RPMI8226 (cell line): Measurements from ENCODE around the gene CMPK2.
A peak's percentile ranks its signal among the peaks of the same experiment; 100 is the strongest.
"Not testable (repeated sequence)": the region's sequence is repeated elsewhere in the genome, so short reads cannot be mapped to it uniquely, and the experiment has no call there.

Experiments
- DNase-seq: peaks from one replicate; pipeline ENCODE4 v3.0.0-alpha.2; 2015

CMPK2 gene

DNA sequence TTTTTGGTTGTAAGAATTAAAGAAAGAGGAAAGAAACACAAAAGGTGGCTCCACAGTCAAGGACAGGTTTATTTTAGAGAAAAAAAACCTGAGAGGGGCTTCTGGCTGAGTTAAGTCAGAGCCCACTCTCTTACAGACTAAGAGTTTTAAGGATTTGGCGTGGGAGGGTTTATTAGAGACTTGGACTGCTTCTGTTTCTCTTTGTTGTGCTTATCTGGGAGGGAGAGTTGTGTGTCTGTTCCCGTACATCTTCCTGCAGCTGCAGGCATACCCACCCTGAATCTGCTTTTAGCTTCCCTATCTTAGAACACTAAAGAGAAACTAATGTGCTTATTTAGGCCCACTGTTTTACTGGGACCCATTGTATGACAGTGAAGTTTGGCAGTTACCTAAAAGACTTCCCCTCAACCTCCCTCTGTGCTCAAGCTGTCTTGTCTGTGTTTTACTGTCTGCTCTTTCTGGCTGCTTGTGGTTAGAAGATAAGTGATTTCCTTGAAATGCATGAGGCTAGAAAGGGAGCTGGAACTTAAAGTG lies 14.6 kb upstream of the CMPK2 start:
- no peak for DNase-seq

DNA sequence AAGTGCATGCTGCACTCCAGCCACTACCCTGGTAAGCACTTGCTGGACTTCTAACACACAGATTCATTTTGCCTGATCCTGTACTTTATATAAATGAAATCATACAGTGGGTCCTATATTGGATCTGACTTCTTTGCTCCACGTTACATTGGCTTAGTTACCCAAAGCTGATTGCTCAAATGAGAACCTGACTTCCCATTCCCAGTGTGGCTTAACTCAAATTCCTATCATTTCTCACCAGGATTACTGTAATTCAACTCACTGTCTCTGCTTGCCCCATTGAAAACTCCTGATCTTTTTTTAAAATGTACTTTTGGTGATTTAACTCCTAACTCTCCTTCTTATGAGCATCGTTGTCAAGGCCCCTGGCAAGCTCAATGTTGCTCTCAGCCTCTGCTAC lies 13.3 kb upstream of the CMPK2 start:
- DNase-seq, result no peak

- DNase-seq, result no peak
These were observed 12.8 kb upstream of the CMPK2 start for GRCh38 chr2:6878549-6878948.

GRCh38 chr2:6877402-6878304 lies 11.9 kb upstream of the CMPK2 start, which contains the start of gene RSAD2:
TSS of gene RSAD2 (plus strand) at chr2:6877777. CDS start at chr2:6877801, 24 bp downstream.
- DNase-seq, result peak; percentile 75

DNA sequence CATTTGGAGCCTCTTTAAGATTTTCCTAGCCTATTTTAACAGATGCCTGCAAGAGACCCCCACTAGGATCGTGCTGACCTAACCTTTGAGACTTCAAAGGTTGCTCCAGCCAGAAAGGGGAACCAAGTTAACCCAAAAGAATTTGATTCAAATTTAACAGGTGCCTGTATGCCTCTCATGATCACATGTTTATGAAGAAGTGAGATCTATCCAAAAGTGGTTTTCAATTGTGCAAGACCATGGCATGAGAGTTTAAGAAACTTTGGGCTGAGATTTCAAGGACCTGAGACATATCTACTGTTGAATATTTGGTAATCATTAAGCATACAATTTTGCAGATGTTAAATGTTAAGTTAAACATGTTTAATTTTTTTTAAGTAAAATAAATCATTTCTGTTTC lies 10.6 kb upstream of the CMPK2 start:
- no peak for DNase-seq

GRCh38 chr2:6874032-6874431 lies 8.3 kb upstream of the CMPK2 start:
- DNase-seq, result no peak

DNA sequence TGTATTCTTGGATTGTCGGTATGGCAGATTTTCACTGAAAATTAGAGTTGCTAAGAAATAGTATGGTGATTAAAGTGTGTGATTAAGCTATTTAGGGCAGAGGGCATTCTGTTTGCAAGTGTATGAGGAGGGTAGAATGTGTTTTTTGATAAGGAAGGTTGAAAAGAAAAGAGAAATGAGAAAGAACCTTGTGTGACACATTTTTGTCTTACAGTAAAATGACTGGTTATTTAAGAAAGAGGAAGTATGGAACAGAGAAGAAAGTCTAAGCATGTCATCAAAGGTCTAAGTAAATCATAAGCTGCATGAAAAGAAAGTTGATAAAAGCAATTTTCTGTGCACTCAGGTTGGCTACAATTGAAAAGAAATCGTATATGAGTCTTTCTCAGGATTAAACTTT lies 6.7 kb upstream of the CMPK2 start:
- no peak for DNase-seq

DNA sequence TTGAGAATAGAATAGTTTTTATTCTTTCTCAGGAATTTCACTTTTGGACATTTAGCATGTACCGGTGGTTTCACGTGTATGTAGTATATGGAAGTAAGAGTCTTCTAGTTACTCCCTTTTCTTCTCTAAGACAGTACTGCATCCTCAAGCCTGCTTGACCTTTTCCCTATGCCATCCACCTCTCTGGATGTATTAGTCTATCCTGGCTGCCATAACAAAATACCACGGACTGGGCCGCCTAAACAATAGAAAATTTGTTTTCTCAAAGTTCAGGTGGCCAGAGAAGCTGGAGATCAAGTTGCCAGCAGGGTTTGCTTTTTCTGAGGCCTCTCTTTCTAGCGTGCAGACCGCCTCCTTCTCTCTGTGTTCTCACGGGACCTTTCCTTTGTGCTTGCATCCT lies 1.3 kb upstream of the CMPK2 start:
- no peak for DNase-seq

DNA sequence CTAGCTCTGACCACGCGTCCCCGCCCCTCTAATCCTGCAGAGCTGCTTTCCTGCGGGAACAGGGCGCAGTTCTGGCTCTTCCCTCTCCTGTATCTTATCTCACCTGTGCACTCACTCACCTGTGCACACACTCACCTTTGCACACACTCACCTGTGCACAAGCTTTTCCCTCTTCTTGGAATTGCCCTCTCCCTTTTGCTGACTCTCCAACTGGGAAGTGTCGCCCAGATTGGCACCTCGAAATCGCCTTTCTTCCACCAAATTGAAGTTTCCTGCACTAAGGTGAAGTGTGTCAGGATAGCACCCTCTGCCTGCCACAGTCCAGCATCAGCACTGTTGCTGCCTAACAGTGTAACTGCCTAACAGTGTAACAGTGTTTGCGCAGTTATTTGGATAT lies 566 bp upstream of the CMPK2 start:
- no peak for DNase-seq

GRCh38 chr2:6864923-6865345 lies 773 bp downstream of the CMPK2 start:
- DNase-seq, result no peak

DNA sequence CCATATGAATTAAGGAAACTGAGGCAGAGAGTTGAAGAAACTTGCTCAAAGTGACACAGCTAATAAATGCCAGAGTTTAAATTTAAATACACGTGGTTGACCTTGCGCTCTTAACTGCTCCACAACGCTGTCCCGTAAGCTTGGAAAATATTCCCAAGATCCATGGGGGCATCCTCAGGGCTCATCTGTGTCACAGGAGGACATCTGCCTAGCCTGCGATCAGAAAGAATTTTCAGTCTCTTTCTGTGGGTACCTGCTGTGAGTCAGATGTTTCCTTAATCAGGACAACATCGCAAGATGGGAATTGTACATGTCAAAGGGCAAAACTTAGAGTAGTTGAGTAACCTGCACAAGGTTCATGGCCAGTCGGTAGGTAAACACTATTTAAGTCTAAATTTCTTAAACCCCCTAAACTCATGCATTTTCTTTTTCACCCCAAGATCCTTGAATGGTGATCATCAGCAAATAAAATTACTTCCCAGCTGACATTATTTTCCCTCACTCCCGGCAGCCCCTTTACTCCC lies 1.4 kb downstream of the CMPK2 start:
- no peak for DNase-seq

DNA sequence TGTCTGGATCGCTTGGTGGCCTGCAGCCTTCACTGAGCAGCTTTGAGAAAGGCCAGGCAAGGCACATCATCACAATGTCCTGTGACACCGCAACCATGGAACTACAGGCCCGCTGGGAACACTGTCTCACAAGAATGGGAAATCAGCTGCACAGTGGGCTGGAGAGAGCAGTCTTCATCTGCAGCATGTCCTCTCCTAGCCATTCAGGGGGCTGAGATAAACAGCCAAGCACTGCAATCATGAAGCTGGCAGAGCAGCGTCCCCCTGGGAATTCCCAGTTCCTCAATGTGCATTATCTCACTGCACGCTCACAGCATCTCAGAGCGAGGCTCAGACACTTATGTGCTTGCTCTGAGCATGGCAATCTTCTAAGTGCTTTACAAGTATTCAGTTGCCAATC lies 1.9 kb downstream of the CMPK2 start:
- no peak for DNase-seq

DNA sequence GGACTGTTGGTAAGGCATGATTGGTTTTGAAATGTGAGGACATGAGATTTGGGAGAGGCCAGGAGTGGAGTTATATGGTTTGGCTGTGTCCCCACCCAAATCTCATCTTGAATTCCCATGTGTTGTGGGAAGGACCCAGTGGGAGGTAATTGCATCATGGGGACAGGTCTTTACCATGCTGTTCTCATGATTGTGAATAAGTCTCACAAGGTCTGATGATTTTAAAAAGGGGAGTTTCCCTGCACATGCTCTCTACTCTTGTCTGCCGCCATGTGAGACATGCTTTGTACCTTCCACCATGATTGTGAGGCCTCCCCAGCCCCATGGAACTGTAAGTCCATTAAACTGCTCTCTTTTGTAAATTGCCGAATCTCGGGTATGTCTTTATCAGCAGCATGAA lies 5.4 kb downstream of the CMPK2 start:
- DNase-seq, result no peak

- not testable (repeated sequence) for DNase-seq
These were observed 7.2 kb downstream of the CMPK2 start for GRCh38 chr2:6858466-6859027.

DNA sequence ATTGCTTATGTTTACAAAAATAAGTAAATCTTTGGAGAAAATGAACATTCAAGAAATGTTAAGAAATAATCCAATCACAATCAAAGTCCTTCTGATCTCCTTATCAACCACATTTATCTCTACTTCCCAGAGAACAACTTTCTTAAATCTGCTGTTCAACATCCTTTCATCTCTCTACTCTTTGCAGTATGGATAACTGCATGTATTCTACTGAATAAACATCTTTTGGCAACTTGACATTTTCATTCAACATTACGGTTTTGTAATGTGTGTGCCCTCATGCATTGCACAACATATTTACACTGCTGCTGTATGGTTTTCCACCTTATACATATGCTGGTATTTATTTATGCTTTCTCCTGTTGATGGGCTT lies 9.2 kb downstream of the CMPK2 start:
- no peak for DNase-seq

DNA sequence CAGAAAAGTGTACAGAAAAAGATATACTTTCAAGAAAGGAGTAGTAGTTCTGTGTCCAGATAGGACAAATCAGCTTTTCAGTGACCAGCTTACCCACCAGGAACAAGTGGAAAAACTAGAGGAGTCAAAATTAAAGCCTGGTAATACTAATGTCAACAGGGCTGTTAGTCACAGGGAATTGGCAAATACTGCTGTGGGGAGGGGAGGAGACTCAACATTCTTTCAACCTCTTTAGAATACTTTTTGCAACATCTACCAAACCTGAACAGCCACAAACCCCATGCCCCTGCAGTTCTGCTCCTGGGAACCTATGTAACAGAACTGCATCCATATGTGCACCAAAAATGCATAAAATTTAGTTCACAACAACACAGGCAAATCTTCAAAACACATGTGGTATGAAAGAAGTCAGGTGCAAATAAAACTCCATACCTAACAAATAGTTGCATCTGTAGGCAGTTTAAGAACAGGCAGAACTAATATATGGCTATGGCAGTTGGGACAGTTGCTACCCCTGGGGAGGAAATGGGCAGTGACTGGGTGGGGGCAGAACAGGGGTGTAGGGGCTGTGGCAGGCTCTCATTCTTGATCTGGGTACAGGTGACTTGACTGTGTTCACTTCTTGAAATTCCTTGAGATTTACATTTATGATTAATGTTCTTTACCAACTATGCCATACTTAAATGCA lies 9.7 kb downstream of the CMPK2 start:
- no peak for DNase-seq

- no peak for DNase-seq
These were observed 11.3 kb downstream of the CMPK2 start for GRCh38 chr2:6854416-6854815.

DNA sequence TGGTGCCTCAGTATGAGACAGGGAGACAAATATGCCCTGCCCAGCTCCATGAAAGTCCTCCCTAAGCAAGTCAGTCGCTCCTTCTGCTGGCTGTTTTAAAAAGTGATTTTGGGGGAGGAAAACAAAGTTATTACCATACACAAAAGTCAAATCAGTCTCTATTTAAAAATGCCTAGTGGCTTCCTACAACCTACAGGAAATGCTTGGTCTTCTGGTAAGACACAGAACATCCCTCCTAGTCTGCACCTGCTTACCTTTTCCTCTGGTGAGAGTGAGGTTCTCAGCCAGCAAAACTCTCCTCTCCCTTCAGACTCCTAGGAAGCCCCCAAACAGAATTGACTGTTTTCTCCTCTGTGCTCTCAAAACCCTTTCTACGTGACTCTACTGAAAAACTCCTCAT lies 13.5 kb downstream of the CMPK2 start:
- no peak for DNase-seq

GRCh38 chr2:6846967-6847681 lies 18.6 kb downstream of the CMPK2 start:
- no peak for DNase-seq

GRCh38 chr2:6846540-6846939 lies 19.2 kb downstream of the CMPK2 start:
- DNase-seq, result no peak

GRCh38 chr2:6845903-6846302 lies 19.8 kb downstream of the CMPK2 start:
- no peak for DNase-seq

GRCh38 chr2:6845312-6845711 lies 20.4 kb downstream of the CMPK2 start:
- DNase-seq, result peak; percentile 38
